UCSD-AML1 (cell line): Measurements from ENCODE around the gene DYNC2H1.
A peak's percentile ranks its signal among the peaks of the same experiment; 100 is the strongest.

Experiments
- DNase-seq: peaks from one replicate; lab custom pipeline; 2025; ENCODE audit not compliant: unreplicated experiment; lab: John Stamatoyannopoulos, UW

The DYNC2H1 gene

GRCh38 chr11:103108933-103109817 is at the start of gene DYNC2H1:
Gene DYNC2H1, plus strand, starts transcription at chr11:103109426. Its CDS starts 149 bp downstream, at chr11:103109575.
- DNase-seq: peak; percentile 92

GRCh38 chr11:103061656-103062055 is 47.6 kb upstream of the DYNC2H1 start:
- no peak for DNase-seq

- DNase-seq: no peak
Observed at GRCh38 chr11:103067118-103067517, 42.1 kb upstream of the DYNC2H1 start.

- no peak for DNase-seq
Observed at GRCh38 chr11:103069367-103069766, 39.9 kb upstream of the DYNC2H1 start.

GRCh38 chr11:103070142-103070541 is 39.1 kb upstream of the DYNC2H1 start:
- no peak for DNase-seq

- no peak for DNase-seq
Observed at GRCh38 chr11:103071008-103071407, 38.2 kb upstream of the DYNC2H1 start.

GRCh38 chr11:103076361-103076760 is 32.9 kb upstream of the DYNC2H1 start:
- no peak for DNase-seq

- DNase-seq: no peak
Observed at GRCh38 chr11:103077554-103077953, 31.7 kb upstream of the DYNC2H1 start.

- no peak for DNase-seq
Observed at GRCh38 chr11:103078710-103079109, 30.5 kb upstream of the DYNC2H1 start.

GRCh38 chr11:103079833-103080232 is 29.4 kb upstream of the DYNC2H1 start:
- no peak for DNase-seq

- DNase-seq: no peak
Observed at GRCh38 chr11:103085758-103086365, 23.4 kb upstream of the DYNC2H1 start.

GRCh38 chr11:103086461-103086860 is 22.8 kb upstream of the DYNC2H1 start:
- no peak for DNase-seq

GRCh38 chr11:103091064-103091800 is 18.0 kb upstream of the DYNC2H1 start:
- peak; percentile 56 for DNase-seq

- DNase-seq: peak; percentile 94
Observed at GRCh38 chr11:103091801-103092524, 17.3 kb upstream of the DYNC2H1 start, which contains the start of gene DCUN1D5. Gene DCUN1D5, minus strand, starts transcription at chr11:103092160. Its CDS starts 288 bp downstream, at chr11:103091872.

- DNase-seq: no peak
Observed at GRCh38 chr11:103097279-103097678, 11.9 kb upstream of the DYNC2H1 start.

- DNase-seq: no peak
Observed at GRCh38 chr11:103109818-103110388, 677 bp downstream of the DYNC2H1 start.

- no peak for DNase-seq
Observed at GRCh38 chr11:103110391-103110790, 1.2 kb downstream of the DYNC2H1 start.

- no peak for DNase-seq
Observed at GRCh38 chr11:103111400-103111799, 2.2 kb downstream of the DYNC2H1 start.

GRCh38 chr11:103112364-103112763 is 3.1 kb downstream of the DYNC2H1 start:
- DNase-seq: no peak

- DNase-seq: no peak
Observed at GRCh38 chr11:103114836-103115235, 5.6 kb downstream of the DYNC2H1 start.
